Measurements from ENCODE around the gene DNAL4. TPM values are rescaled to one million over a fixed set of nuclear protein-coding genes. Genes with fewer than 3 reads are reported as not detected.

DNAL4 gene
- 18.0 TPM for total RNA-seq

- no peaks in the 10 kb centered on the region for H3K27me3 ChIP-seq
- peak; percentile 92 to 98 for DNase-seq (ENCODE audit: low spot score in 2 of 2)
- no peaks in the 10 kb centered on the region for H3K9me3 ChIP-seq
- intact Hi-C loops (cut with DNase I), result loop anchor here (2.0 to 5.0 kb wide), 3 partner anchors 37 to 68 kb away; no protein-coding TSS in a partner anchor
- H3K27ac ChIP-seq, result peak within 1 kb of the TSS; percentile 75 to 80
- H3K36me3 ChIP-seq, result peaks cover 0 to 11% of the 10 kb centered on the region in 2 donors
- peaks cover 0 to 7% of the 10 kb centered on the region in 2 donors for H3K4me1 ChIP-seq
- H3K4me3 ChIP-seq, result peak within 1 kb of the TSS; percentile 51 to 70
- TF ChIP-seq CTCF (IDR thresholded peaks at IDR 0.05), result no peak
Measured at GRCh38 chr22:38793721-38794466, at the start of gene DNAL4. Gene DNAL4, minus strand, starts transcription at chr22:38794143. Its CDS starts 11,412 bp downstream, at chr22:38782731.

DNA sequence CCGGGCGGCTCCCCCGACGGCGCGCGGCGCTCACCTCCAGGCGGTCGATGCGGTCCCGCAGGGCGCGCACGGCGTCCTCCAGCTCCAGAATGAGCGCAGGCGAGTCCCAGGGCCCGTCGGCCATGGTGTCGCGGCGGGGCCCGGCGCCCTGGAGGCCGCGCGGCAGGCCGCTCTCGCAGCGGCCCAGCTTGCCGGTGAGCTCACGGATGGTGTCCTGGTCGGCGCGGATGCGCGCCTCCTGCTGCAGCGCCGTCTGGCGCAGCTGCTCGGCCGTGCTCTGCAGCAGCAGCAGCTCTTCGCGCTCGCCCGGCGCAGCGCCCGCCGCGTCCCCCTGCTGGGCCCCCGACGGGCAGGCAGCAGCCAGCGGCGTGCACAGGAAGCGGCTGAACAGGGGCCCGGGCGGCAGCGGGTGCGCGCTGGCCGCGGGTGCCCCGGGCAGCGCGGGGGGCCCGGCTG, 49.3 kb upstream of the DNAL4 start:
- no peaks in the 10 kb centered on the region for H3K36me3 ChIP-seq
- TF ChIP-seq CTCF (IDR thresholded peaks at IDR 0.05), result peak in 2 of 3 experiments; percentile 25 to 54
- no peaks in the 10 kb centered on the region for H3K9me3 ChIP-seq
- H3K4me3 ChIP-seq, result peak overlapping the region; percentile 79 to 94
- DNase-seq (ENCODE audit: low spot score in 2 of 2), result no peak
- H3K4me1 ChIP-seq, result peaks cover 0 to 29% of the 10 kb centered on the region in 2 donors
- no peaks in the 10 kb centered on the region for H3K27me3 ChIP-seq
- H3K27ac ChIP-seq, result peak overlapping the region; percentile 79 to 89
- intact Hi-C loops (cut with DNase I), result loop anchor here (2.0 kb wide), 2 partner anchors 48 to 74 kb away; partner anchors contain the start of gene DNAL4

DNA sequence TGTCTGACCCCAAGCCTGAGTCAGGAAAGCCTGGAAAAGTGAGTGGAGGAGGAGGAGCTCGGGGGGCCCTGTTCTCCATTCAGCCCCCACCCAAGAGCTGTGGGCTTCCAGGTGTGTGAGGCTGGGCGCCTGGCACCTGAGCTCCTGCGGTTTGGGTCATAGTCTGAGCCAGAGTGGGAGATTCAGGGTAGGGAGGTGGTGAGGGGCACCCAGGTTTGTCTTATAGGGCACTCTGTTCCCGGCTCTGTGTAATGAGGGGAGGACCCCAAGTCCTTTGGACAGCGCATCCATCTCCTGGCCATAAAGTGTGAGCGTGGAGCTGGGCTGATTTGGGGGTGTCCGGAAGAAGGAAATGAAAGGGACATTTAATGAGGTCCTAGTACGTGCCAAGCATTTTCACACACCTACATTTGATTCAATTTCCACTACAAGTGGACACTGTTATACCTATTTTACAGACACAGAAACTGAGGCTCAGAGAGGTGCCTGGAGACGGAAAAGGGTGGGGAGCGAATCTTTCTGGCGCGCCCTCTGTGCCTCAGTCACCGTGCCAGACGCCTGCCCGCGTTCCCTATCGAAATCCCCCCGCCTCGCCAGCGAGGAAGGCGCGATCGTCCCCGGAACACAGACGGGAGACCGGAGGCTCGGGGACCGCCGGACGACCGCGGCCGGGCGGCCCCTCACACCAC, 48.7 kb upstream of the DNAL4 start:
- H3K4me1 ChIP-seq, result peaks cover 0 to 29% of the 10 kb centered on the region in 2 donors
- intact Hi-C loops (cut with DNase I), result loop anchor here (2.0 kb wide), 2 partner anchors 48 to 74 kb away; partner anchors contain the start of gene DNAL4

GRCh38 chr22:38841635-38842034, 47.7 kb upstream of the DNAL4 start:
- no peaks in the 10 kb centered on the region for H3K27me3 ChIP-seq
- peaks cover 0 to 29% of the 10 kb centered on the region in 2 donors for H3K4me1 ChIP-seq
- TF ChIP-seq CTCF (IDR thresholded peaks at IDR 0.05), result no peak
- intact Hi-C loops (cut with DNase I), result loop anchor here (2.0 kb wide), 2 partner anchors 47 to 73 kb away; partner anchors contain the start of gene DNAL4
- H3K27ac ChIP-seq, result no peak overlapping the region
- no peaks in the 10 kb centered on the region for H3K36me3 ChIP-seq
- no peaks in the 10 kb centered on the region for H3K9me3 ChIP-seq
- peak overlapping the region in 1 of 2 donors; percentile 94 for H3K4me3 ChIP-seq
- no peak for DNase-seq (ENCODE audit: low spot score in 2 of 2)

More for the DNA sequence above, 48.7 kb upstream of the DNAL4 start:
- H3K27ac ChIP-seq, result peak overlapping the region; percentile 79 to 89
- no peak for TF ChIP-seq CTCF (IDR thresholded peaks at IDR 0.05)
- peak overlapping the region; percentile 79 to 94 for H3K4me3 ChIP-seq
- no peak for DNase-seq (ENCODE audit: low spot score in 2 of 2)
- H3K27me3 ChIP-seq, result no peaks in the 10 kb centered on the region
- H3K9me3 ChIP-seq, result no peaks in the 10 kb centered on the region
- no peaks in the 10 kb centered on the region for H3K36me3 ChIP-seq

GRCh38 chr22:38841211-38841610, 47.3 kb upstream of the DNAL4 start:
- DNase-seq (ENCODE audit: low spot score in 2 of 2), result no peak
- intact Hi-C loops (cut with DNase I), result no loop called here
- H3K9me3 ChIP-seq, result no peaks in the 10 kb centered on the region
- H3K27me3 ChIP-seq, result no peaks in the 10 kb centered on the region
- no peaks in the 10 kb centered on the region for H3K36me3 ChIP-seq
- H3K4me1 ChIP-seq, result peaks cover 0 to 28% of the 10 kb centered on the region in 2 donors
- no peak overlapping the region for H3K27ac ChIP-seq
- TF ChIP-seq CTCF (IDR thresholded peaks at IDR 0.05), result no peak
- H3K4me3 ChIP-seq, result no peak overlapping the region

All from ascending aorta (tissue), 2 donors.